ENCODE results near the gene GRK5.

The GRK5 gene

DNA sequence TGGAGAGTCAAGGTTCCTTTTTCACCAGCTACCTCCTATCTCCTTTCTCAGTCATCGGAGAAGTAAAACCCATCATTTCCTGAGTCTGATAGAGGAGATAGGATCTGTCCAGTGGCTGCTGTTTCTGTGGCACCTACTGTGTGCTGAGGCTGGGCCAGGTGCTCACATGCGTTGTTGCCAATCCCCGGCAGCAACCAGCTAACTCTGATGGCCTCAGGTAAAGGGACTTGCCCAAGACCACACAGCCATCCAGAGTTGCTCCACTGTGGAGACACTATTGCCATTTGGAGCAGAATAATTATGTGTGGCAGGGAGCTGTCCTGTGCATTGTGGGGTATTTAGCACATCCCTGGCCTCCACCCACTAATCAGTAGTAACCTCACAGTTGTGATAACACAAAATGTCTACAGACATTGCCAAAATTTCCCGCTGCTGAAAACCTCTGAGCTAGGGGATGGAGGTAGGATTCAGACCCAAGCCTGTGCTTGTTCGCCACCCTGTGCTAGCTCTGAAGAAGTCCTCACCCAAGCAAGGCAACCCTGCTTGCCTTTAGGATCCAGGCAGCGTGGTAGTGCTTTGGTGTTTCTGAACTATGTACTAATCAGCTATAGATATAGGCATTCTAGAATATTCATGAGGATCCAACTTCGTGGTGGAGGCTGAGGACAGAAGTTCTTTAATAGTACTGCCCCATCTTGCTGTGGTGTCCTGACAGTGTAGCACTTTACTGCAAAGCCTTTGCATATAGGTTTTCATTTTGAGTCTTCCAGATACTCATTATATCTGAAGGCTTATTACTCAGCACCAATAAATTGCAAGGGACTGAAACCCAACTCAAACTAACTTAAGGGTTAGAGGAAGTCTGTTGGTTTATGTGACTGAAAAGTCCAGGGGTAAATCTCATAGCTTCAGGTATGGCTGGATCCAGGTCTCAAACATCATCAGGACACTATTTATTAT lies 164.6 kb downstream of the GRK5 start:
- no peak overlapping the region; the same call in 1 of the 2 replicates for H3K4me3 ChIP-seq (replicated peaks; ENCODE audit: low read depth, low read length)
- DNase-seq (ENCODE audit: extremely low read depth, low read depth) = no peak
- TF ChIP-seq, protein P1, sequence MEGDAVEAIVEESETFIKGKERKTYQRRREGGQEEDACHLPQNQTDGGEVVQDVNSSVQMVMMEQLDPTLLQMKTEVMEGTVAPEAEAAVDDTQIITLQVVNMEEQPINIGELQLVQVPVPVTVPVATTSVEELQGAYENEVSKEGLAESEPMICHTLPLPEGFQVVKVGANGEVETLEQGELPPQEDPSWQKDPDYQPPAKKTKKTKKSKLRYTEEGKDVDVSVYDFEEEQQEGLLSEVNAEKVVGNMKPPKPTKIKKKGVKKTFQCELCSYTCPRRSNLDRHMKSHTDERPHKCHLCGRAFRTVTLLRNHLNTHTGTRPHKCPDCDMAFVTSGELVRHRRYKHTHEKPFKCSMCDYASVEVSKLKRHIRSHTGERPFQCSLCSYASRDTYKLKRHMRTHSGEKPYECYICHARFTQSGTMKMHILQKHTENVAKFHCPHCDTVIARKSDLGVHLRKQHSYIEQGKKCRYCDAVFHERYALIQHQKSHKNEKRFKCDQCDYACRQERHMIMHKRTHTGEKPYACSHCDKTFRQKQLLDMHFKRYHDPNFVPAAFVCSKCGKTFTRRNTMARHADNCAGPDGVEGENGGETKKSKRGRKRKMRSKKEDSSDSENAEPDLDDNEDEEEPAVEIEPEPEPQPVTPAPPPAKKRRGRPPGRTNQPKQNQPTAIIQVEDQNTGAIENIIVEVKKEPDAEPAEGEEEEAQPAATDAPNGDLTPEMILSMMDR (IDR thresholded peaks at IDR 0.05; ENCODE audit: low read depth, low read length, missing control alignments) = no peak

DNA sequence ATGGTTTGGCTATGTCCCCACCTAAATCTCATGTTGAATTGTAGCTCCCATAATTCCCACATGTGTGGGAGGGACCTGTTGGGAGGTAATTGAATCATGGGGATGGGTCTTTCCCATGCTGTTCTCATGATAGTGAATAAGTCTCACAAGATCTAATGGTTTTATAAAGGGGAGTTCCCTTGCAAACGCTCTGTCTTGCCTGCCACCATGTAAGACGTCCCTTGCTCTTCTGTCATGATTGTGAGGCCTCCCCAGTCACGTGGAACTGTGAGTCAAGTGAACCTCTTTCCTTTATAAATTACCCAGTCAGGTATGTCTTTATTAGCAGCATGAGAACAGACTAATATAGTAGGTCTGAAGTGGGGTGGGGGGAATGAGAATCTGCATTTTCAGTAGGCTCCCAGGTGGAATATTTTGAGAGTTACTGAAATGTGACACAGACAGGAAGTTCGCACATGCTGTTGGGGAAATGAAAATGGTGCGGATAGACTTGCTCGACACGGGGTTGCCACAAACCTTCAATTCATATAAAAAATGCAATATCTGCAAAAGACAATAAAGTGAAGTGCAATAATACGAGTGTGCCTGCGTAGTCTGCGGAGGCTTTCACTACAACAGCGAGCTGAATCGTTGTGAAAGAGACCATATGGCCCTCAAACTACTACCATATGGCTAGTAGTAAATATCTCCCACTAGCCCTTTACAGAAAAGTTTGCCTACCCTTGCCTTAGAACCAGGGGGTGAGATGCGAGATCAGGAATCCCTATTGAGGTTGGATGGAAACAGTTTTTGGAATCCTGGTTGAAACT lies 166.1 kb downstream of the GRK5 start:
- TF ChIP-seq, protein P1 (IDR thresholded peaks at IDR 0.05; ENCODE audit: low read depth, low read length, missing control alignments) = no peak
- no peak for DNase-seq (ENCODE audit: extremely low read depth, low read depth)
- no peak overlapping the region for H3K4me3 ChIP-seq (replicated peaks; ENCODE audit: low read depth, low read length)

DNA sequence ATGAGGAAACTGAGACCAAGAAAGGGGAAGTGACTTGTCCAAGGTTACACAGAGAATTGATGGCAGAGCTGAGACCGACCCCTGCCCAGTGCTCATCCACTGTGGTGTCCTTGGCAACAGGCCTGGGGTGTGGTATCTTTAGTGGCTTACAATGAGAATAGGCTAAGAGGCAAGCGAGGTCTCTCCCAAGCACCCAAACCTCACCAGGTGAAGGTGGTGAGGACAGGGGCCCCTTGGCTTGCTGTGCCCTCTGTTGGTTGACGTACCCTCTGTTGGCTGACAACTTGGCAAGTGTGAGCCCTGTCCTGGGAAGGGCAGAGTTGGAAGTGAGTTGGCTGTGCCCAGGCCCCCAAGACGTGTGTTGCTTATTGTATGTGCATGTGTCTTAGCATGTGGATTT lies 166.9 kb downstream of the GRK5 start:
- H3K4me3 ChIP-seq (replicated peaks; ENCODE audit: low read depth, low read length) = no peak overlapping the region
- TF ChIP-seq, protein P1 (IDR thresholded peaks at IDR 0.05; ENCODE audit: low read depth, low read length, missing control alignments) = no peak

DNA sequence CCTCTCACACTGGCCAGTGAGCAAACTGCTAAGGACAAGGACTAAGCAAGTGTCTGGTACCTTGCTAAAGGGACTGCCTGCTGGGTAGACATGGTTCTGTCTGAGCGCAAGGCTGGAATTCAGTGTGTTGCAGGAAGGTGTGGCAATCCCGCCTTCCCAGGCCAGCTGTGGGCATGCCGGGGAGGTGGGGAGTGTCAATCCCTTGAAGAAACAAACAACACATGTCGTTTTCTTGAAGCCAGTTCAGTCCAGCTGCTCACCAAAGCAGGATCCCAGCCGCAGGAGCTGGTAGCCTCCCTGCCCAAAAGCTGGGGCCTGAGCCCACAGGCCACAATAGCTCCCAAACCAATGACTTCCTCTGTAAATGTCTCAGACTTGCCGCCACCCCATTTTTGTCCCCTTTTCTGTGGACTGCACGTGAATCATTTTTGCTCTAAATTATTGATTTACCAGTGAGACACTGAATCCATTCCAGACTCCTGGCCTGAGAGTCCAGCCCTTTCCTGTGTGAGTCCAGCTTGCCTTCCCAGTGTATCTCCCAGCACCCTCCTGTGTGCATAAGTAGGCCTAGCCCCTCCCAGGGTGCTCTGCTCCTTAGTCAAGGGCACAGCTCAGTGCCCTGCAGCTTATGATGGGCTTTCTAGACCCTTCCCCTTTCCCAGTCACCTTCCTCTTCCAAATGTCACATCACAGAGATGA lies 168.4 kb downstream of the GRK5 start:
- H3K4me3 ChIP-seq (replicated peaks; ENCODE audit: low read depth, low read length) = no peak overlapping the region
- TF ChIP-seq, protein P1 (IDR thresholded peaks at IDR 0.05; ENCODE audit: low read depth, low read length, missing control alignments) = no peak
- DNase-seq (ENCODE audit: extremely low read depth, low read depth) = peak; percentile 47

More for the DNA sequence above, 166.9 kb downstream of the GRK5 start:
- DNase-seq (ENCODE audit: extremely low read depth, low read depth) = no peak

DNA sequence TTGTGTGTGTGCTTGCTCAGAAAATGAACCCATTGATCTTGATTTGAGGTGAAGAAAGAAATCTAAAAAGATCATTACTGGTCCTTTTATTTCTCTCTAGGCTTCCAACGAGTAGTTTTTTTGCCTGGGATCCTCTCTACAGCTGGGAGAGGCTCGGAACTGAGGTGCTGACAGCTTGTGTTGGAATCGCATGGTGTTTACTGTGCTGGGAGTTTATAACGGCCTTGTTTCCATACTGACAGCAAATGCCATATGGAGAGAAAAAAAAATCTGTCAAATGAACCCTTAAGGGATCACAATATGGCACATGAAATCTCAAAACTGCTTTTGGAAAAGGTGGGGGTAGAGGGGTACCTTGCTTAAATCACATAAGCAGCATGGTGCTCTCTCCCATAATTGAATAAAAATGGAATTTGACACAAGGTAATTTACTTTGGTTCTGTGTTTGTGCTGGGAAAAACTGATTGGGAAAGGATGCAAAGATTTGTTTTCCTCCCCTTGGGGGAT lies 170.1 kb downstream of the GRK5 start:
- H3K4me3 ChIP-seq (replicated peaks; ENCODE audit: low read depth, low read length) = no peak overlapping the region
- TF ChIP-seq, protein P1 (IDR thresholded peaks at IDR 0.05; ENCODE audit: low read depth, low read length, missing control alignments) = no peak
- no peak for DNase-seq (ENCODE audit: extremely low read depth, low read depth)
